IMR-90 (cell line): ENCODE measurements around the gene MRPS9.

Experiments
- BHLHE40 ChIP-seq: fragments of 150-350 bp; IDR thresholded peaks from 2 replicates; pipeline ENCODE4 v1.6.1; 2016; ENCODE audit warnings: mild to moderate bottlenecking, low read depth, low read length
- CEBPB ChIP-seq: IDR thresholded peaks from 2 replicates; pipeline ENCODE4 v1.6.1; 2012; ENCODE audit warnings: low read depth, low read length, improper control_type of control experiment
- CHD1 ChIP-seq: IDR thresholded peaks from 2 replicates; pipeline ENCODE4 v1.6.1; 2012; ENCODE audit warnings: low read depth, low read length, improper control_type of control experiment
- FOS ChIP-seq: fragments of 150-350 bp; IDR thresholded peaks from 2 replicates; pipeline ENCODE4 v1.6.1; 2016; ENCODE audit warnings: low read depth, low read length
- POLR2A ChIP-seq: IDR thresholded peaks from 2 replicates; pipeline ENCODE4 v1.6.1; 2012; ENCODE audit warnings: mild to moderate bottlenecking, low read depth, low read length
- RAD21 ChIP-seq: IDR thresholded peaks from 2 replicates; pipeline ENCODE4 v1.6.1; 2012; ENCODE audit warnings: low read length, improper control_type of control experiment
- SMC3 ChIP-seq: fragments of 150-350 bp; IDR thresholded peaks from 2 replicates; pipeline ENCODE4 v1.6.1; 2016; ENCODE audit warnings: low read depth, mild to moderate bottlenecking, antibody characterized with exemption, low read length, moderate library complexity
- TF ChIP-seq, protein P1 (sequence below): conservative IDR thresholded peaks from 2 replicates; pipeline ENCODE4 v1.5.1; 2012; ENCODE audit warnings: mild to moderate bottlenecking, low read depth, low read length, improper control_type of control experiment
- TF ChIP-seq, protein P2 (sequence below): fragments of 150-350 bp; IDR thresholded peaks from 2 replicates; pipeline ENCODE4 v1.6.1; 2017; ENCODE audit warnings: mild to moderate bottlenecking, antibody characterized with exemption, low read length, low read depth
- TF ChIP-seq, protein P3 (sequence below): fragments of 150-350 bp; IDR thresholded peaks from 2 replicates; pipeline ENCODE4 v1.6.1; 2016; ENCODE audit warnings: low read depth, mild to moderate bottlenecking, low read length, moderate library complexity, borderline replicate concordance

DNA sequence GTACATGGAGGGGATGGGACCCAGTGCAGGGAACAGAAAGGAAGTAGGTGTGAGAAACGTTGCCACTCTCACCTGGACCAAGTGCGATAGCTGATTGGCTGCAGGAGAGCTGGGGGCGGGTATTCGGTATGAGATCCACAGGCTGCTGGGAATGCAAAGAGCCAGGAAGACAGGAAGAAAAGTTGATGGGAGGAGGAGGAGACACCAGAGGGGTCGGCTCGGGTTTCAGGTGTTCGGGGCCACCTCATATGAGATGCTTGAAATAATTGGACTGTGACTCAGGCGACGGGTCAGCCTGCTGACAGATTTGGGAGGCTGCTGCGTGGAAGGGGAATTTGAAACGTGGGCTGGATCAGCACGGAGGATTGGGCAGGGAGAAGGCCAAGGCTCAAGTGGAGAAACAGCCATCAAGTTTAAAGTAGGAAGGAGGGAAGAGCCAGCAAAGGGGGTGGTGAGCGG lies 65.1 kb downstream of the MRPS9 start:
- TF ChIP-seq, protein P1, sequence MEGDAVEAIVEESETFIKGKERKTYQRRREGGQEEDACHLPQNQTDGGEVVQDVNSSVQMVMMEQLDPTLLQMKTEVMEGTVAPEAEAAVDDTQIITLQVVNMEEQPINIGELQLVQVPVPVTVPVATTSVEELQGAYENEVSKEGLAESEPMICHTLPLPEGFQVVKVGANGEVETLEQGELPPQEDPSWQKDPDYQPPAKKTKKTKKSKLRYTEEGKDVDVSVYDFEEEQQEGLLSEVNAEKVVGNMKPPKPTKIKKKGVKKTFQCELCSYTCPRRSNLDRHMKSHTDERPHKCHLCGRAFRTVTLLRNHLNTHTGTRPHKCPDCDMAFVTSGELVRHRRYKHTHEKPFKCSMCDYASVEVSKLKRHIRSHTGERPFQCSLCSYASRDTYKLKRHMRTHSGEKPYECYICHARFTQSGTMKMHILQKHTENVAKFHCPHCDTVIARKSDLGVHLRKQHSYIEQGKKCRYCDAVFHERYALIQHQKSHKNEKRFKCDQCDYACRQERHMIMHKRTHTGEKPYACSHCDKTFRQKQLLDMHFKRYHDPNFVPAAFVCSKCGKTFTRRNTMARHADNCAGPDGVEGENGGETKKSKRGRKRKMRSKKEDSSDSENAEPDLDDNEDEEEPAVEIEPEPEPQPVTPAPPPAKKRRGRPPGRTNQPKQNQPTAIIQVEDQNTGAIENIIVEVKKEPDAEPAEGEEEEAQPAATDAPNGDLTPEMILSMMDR, result no peak
- no peak for TF ChIP-seq RAD21
- TF ChIP-seq, protein P2, sequence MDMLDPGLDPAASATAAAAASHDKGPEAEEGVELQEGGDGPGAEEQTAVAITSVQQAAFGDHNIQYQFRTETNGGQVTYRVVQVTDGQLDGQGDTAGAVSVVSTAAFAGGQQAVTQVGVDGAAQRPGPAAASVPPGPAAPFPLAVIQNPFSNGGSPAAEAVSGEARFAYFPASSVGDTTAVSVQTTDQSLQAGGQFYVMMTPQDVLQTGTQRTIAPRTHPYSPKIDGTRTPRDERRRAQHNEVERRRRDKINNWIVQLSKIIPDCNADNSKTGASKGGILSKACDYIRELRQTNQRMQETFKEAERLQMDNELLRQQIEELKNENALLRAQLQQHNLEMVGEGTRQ, result no peak
- no peak for TF ChIP-seq POLR2A
- no peak; the same call in 1 of the 2 replicates for TF ChIP-seq FOS
- TF ChIP-seq, protein P3, sequence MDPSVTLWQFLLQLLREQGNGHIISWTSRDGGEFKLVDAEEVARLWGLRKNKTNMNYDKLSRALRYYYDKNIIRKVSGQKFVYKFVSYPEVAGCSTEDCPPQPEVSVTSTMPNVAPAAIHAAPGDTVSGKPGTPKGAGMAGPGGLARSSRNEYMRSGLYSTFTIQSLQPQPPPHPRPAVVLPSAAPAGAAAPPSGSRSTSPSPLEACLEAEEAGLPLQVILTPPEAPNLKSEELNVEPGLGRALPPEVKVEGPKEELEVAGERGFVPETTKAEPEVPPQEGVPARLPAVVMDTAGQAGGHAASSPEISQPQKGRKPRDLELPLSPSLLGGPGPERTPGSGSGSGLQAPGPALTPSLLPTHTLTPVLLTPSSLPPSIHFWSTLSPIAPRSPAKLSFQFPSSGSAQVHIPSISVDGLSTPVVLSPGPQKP, result no peak
- no peak for TF ChIP-seq CHD1
- no peak for TF ChIP-seq CEBPB
- no peak for TF ChIP-seq SMC3
- no peak; the same call in 1 of the 2 replicates for TF ChIP-seq BHLHE40
